ENCODE results near the gene PTDSS2.

PTDSS2 gene

GRCh38 chr11:533586-534395, 83.7 kb downstream of the PTDSS2 start:
- DNase-seq = no peak

- peak; percentile 60 for DNase-seq
Measured at GRCh38 chr11:534396-535209, 84.5 kb downstream of the PTDSS2 start.

GRCh38 chr11:535210-535518, 85.1 kb downstream of the PTDSS2 start:
- DNase-seq = no peak

GRCh38 chr11:535519-536454, 85.7 kb downstream of the PTDSS2 start, which contains the start of gene HRAS:
TSS of gene HRAS (minus strand) at chr11:535576.
- peak; percentile 96 for DNase-seq

GRCh38 chr11:536841-537621, 87.0 kb downstream of the PTDSS2 start, which contains the start of gene LRRC56:
TSS of gene LRRC56 (plus strand) at chr11:537527. CDS start at chr11:540685, 3,158 bp downstream.
- peak; percentile 90 for DNase-seq

- DNase-seq = no peak
Measured at GRCh38 chr11:537622-538430, 87.7 kb downstream of the PTDSS2 start.

- no peak for DNase-seq
Measured at GRCh38 chr11:538431-539051, 88.5 kb downstream of the PTDSS2 start.

- peak; percentile 48 for DNase-seq
Measured at GRCh38 chr11:539971-540481, 89.9 kb downstream of the PTDSS2 start.
